ENCODE results near the gene ALLC.
"Not testable (repeated sequence)": the region's sequence is repeated elsewhere in the genome, so short reads cannot be mapped to it uniquely, and the experiment has no call there.

The ALLC gene

DNA sequence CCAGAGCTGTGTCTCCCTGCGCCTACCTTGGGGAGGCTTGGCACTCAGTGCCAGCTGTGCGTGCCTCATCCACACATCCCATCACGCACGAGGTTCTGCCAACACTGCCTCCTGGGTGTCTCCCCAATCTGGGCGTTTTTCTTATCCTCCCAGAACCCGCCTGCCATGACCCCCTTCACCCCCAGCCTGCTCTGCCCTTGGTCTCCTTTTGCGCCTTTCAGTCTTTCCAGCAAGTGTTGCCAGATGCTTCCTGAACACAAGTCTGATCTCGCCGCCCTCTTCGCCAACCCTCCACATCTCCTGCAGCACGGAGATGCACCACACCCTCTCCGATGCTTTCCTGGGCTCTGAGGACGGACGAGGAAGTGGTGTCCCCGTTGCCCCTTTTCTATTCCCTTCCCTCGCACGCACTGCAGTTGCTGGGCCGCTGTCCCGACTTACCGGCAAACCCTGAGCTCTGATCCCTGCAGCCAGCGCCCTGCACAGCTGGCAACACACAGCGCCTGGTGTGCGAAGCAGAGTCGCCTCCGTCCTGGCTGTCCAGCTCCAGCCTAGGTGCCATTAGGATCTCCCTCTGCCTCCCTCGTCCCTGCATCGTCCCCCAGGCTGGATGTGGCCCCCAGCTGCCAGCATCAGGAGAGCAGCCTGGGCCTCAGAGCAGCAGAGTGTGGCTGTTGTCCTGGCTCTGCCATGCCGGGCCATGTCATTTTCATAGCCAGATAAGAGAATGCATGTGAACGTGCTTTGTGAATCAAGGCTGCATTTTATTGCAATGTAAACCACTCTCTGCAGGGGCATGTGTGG, 22.6 kb upstream of the ALLC start:
- H2BK5ac ChIP-seq (ENCODE audit: low read depth, low read length, poor library complexity, severe bottlenecking), result no peak overlapping the region
- 83% methylated on average over 29 of the region's 29 CpGs for WGBS
- no peak overlapping the region for H3K4me3 ChIP-seq (ENCODE audit: insufficient read depth in 1 of 2, low read depth in 1 of 2, low read length in 2 of 2)
- no peak for DNase-seq
- H3K23ac ChIP-seq (ENCODE audit: low read length in 2 of 2), result no peak overlapping the region
- H2AFZ ChIP-seq (ENCODE audit: low read depth, low read length), result no peak overlapping the region
- no peak overlapping the region for H2BK120ac ChIP-seq (ENCODE audit: low read depth, low read length)
- H4K8ac ChIP-seq (ENCODE audit: low read length), result peak overlapping the region; percentile 35
- H3K79me1 ChIP-seq (replicated peaks; ENCODE audit: low read length, poor library complexity, severe bottlenecking), result no peaks in the 10 kb centered on the region
- H4K91ac ChIP-seq (ENCODE audit: low read length), result peak overlapping the region; percentile 57
- H2AK5ac ChIP-seq (ENCODE audit: low read length, severe bottlenecking), result no peak overlapping the region
- peak overlapping the region; percentile 8 to 18 for H2BK12ac ChIP-seq (ENCODE audit: low read length in 2 of 2)
- peak overlapping the region in 1 of 2 experiments; percentile 47 for H3K4ac ChIP-seq (ENCODE audit: low read depth in 1 of 2, low read length in 2 of 2)
- no peak overlapping the region for H3K27ac ChIP-seq (ENCODE audit: low read length, poor library complexity, severe bottlenecking)
- H3K18ac ChIP-seq (ENCODE audit: low read depth in 1 of 2, low read length in 2 of 2), result peak overlapping the region; percentile 32 to 55
- H3K4me1 ChIP-seq (ENCODE audit: control insufficient read depth, insufficient read depth, low read depth, low read length), result no peaks in the 10 kb centered on the region
- peak overlapping the region in 1 of 2 experiments; percentile 9 for H3K14ac ChIP-seq (ENCODE audit: low read length in 2 of 2)
- H3K4me2 ChIP-seq (ENCODE audit: low read length, poor library complexity, severe bottlenecking), result no peak overlapping the region
- H3K9me3 ChIP-seq (ENCODE audit: control insufficient read depth, low read length), result no peaks in the 10 kb centered on the region
- H3K36me3 ChIP-seq (ENCODE audit: control insufficient read depth in 1 of 2, insufficient read depth in 2 of 2, low read depth in 1 of 2, low read length in 2 of 2), result no peaks in the 10 kb centered on the region
- H3K27me3 ChIP-seq (ENCODE audit: control insufficient read depth in 1 of 2, insufficient read depth in 1 of 2, low read length in 2 of 2), result peaks cover 0 to 33% of the 10 kb centered on the region in 2 experiments
- peak overlapping the region; percentile 16 for H2BK15ac ChIP-seq (ENCODE audit: low read depth, poor library complexity, severe bottlenecking)
- no peak overlapping the region for H3K9ac ChIP-seq (ENCODE audit: low read length)

DNA sequence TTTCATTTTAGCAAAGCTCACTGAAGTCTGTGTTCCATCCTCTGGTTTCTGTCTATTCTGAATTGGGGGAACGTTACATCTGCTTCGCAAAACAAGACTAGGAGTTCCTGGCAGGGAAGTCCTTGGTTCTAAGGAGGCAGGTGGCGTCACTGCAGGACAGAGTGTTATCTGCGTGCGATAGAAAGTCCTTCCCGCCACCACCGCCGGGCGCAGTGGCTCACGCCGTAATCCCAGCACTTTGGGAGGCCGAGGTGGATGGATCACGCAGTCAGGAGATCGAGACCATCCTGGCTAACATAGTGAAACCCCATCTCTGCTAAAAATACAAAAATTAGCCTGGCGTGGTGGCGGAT, 22.0 kb upstream of the ALLC start:
- not testable (repeated sequence) for H3K27ac ChIP-seq (ENCODE audit: low read length, poor library complexity, severe bottlenecking); H3K4me1 ChIP-seq (ENCODE audit: control insufficient read depth, insufficient read depth, low read depth, low read length); H2AFZ ChIP-seq (ENCODE audit: low read depth, low read length); H3K9ac ChIP-seq (ENCODE audit: low read length); H3K18ac ChIP-seq (ENCODE audit: low read depth in 1 of 2, low read length in 2 of 2); H2AK5ac ChIP-seq (ENCODE audit: low read length, severe bottlenecking); H3K9me3 ChIP-seq (ENCODE audit: control insufficient read depth, low read length); H4K91ac ChIP-seq (ENCODE audit: low read length); H3K36me3 ChIP-seq (ENCODE audit: control insufficient read depth in 1 of 2, insufficient read depth in 2 of 2, low read depth in 1 of 2, low read length in 2 of 2); H2BK5ac ChIP-seq (ENCODE audit: low read depth, low read length, poor library complexity, severe bottlenecking); H3K4me2 ChIP-seq (ENCODE audit: low read length, poor library complexity, severe bottlenecking); H3K4ac ChIP-seq (ENCODE audit: low read depth in 1 of 2, low read length in 2 of 2); H3K14ac ChIP-seq (ENCODE audit: low read length in 2 of 2); H2BK120ac ChIP-seq (ENCODE audit: low read depth, low read length); H3K79me1 ChIP-seq (replicated peaks; ENCODE audit: low read length, poor library complexity, severe bottlenecking); DNase-seq; H3K23ac ChIP-seq (ENCODE audit: low read length in 2 of 2); H2BK15ac ChIP-seq (ENCODE audit: low read depth, poor library complexity, severe bottlenecking); H4K8ac ChIP-seq (ENCODE audit: low read length); H3K4me3 ChIP-seq (ENCODE audit: insufficient read depth in 1 of 2, low read depth in 1 of 2, low read length in 2 of 2)
- 93% methylated on average over 15 of the region's 16 CpGs for WGBS
- Histone ChIP-seq H3K27me3 (ENCODE audit: control insufficient read depth in 1 of 2, insufficient read depth in 1 of 2, low read length in 2 of 2) (peaks cover 0 to 33% of the 10 kb centered on the region in 2 experiments), H2BK12ac (ENCODE audit: low read length in 2 of 2) (peak overlapping the region in 1 of 2 experiments; percentile 18)

DNA sequence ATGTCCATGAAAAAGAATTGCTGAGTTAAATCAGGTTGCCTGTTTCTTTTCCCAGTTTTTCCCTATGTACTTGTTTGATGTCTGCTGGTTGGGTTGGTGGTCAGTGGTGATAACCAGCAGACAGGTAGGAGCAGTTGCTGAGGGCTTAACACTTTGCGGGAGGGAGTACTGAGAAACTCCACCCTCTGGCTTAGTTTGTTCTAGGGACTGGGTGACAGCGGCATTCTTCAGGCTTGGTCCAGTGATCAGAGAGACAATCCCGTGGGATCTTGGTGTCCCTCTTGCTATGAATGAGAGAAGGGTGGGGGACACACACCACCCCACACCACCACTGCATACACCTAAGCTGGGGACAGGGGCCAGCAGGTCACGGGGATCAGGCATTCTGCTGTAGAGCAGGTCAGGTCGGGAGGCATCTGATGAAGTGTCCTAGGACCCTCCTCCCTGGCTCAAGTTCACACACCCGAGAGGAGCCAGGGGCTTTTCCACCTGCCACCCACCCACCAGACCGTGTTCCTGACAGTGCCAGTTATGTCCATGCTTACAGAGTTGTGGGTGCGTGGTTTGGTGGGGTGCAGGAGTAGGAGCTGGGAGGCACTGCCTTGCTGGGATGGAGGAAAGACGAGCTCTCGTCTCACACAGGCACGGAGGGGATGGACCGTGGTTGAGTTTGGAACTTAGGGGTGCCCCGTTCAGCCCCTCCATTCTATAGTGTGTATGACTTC, 21.3 kb upstream of the ALLC start:
- H3K14ac ChIP-seq (ENCODE audit: low read length in 2 of 2), result no peak overlapping the region
- H4K91ac ChIP-seq (ENCODE audit: low read length), result peak overlapping the region; percentile 1
- no peak overlapping the region for H3K4ac ChIP-seq (ENCODE audit: low read depth in 1 of 2, low read length in 2 of 2)
- H3K4me2 ChIP-seq (ENCODE audit: low read length, poor library complexity, severe bottlenecking), result no peak overlapping the region
- no peaks in the 10 kb centered on the region for H3K9me3 ChIP-seq (ENCODE audit: control insufficient read depth, low read length)
- H3K23ac ChIP-seq (ENCODE audit: low read length in 2 of 2), result no peak overlapping the region
- DNase-seq, result no peak
- peaks cover 0 to 38% of the 10 kb centered on the region in 2 experiments for H3K27me3 ChIP-seq (ENCODE audit: control insufficient read depth in 1 of 2, insufficient read depth in 1 of 2, low read length in 2 of 2)
- H3K36me3 ChIP-seq (ENCODE audit: control insufficient read depth in 1 of 2, insufficient read depth in 2 of 2, low read depth in 1 of 2, low read length in 2 of 2), result no peaks in the 10 kb centered on the region
- H4K8ac ChIP-seq (ENCODE audit: low read length), result no peak overlapping the region
- no peak overlapping the region for H2BK15ac ChIP-seq (ENCODE audit: low read depth, poor library complexity, severe bottlenecking)
- H3K79me1 ChIP-seq (replicated peaks; ENCODE audit: low read length, poor library complexity, severe bottlenecking), result no peaks in the 10 kb centered on the region
- no peak overlapping the region for H3K18ac ChIP-seq (ENCODE audit: low read depth in 1 of 2, low read length in 2 of 2)
- H2AFZ ChIP-seq (ENCODE audit: low read depth, low read length), result no peak overlapping the region
- no peak overlapping the region for H2BK120ac ChIP-seq (ENCODE audit: low read depth, low read length)
- H3K9ac ChIP-seq (ENCODE audit: low read length), result no peak overlapping the region
- no peak overlapping the region for H3K4me3 ChIP-seq (ENCODE audit: insufficient read depth in 1 of 2, low read depth in 1 of 2, low read length in 2 of 2)
- H2BK5ac ChIP-seq (ENCODE audit: low read depth, low read length, poor library complexity, severe bottlenecking), result no peak overlapping the region
- 93% methylated on average over 11 of the region's 13 CpGs for WGBS
- no peak overlapping the region for H2BK12ac ChIP-seq (ENCODE audit: low read length in 2 of 2)
- H3K27ac ChIP-seq (ENCODE audit: low read length, poor library complexity, severe bottlenecking), result no peak overlapping the region
- no peaks in the 10 kb centered on the region for H3K4me1 ChIP-seq (ENCODE audit: control insufficient read depth, insufficient read depth, low read depth, low read length)
- no peak overlapping the region for H2AK5ac ChIP-seq (ENCODE audit: low read length, severe bottlenecking)

DNA sequence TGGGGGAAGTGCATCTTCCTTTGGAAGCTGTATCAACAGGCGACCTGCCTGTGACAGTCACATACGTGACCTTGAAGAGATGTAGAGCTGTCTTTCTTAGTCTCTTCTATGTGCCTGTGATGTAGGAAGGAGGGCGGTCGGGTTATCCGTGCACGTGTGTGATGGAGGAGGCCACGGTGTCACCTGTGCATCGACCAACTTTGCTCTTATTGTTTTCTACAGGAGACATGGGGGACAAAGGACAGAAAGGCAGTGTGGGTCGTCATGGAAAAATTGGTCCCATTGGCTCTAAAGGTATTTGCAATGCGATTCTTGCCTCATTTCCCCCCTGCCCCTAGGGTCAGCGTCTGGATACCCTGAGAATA, 20.7 kb upstream of the ALLC start:
- DNase-seq, result no peak
- Histone ChIP-seq H2BK120ac (ENCODE audit: low read depth, low read length) (no peak overlapping the region), H2BK15ac (ENCODE audit: low read depth, poor library complexity, severe bottlenecking) (no peak overlapping the region), H3K9me3 (ENCODE audit: control insufficient read depth, low read length) (no peaks in the 10 kb centered on the region), H3K14ac (ENCODE audit: low read length in 2 of 2) (no peak overlapping the region), H3K23ac (ENCODE audit: low read length in 2 of 2) (no peak overlapping the region), H2BK12ac (ENCODE audit: low read length in 2 of 2) (no peak overlapping the region), H3K4ac (ENCODE audit: low read depth in 1 of 2, low read length in 2 of 2) (no peak overlapping the region), H3K27me3 (ENCODE audit: control insufficient read depth in 1 of 2, insufficient read depth in 1 of 2, low read length in 2 of 2) (peaks cover 4 to 38% of the 10 kb centered on the region in 2 experiments), H3K4me3 (ENCODE audit: insufficient read depth in 1 of 2, low read depth in 1 of 2, low read length in 2 of 2) (no peak overlapping the region), H3K79me1 (replicated peaks; ENCODE audit: low read length, poor library complexity, severe bottlenecking) (no peaks in the 10 kb centered on the region), H2AK5ac (ENCODE audit: low read length, severe bottlenecking) (no peak overlapping the region), H3K36me3 (ENCODE audit: control insufficient read depth in 1 of 2, insufficient read depth in 2 of 2, low read depth in 1 of 2, low read length in 2 of 2) (no peaks in the 10 kb centered on the region), H3K4me1 (ENCODE audit: control insufficient read depth, insufficient read depth, low read depth, low read length) (no peaks in the 10 kb centered on the region), H3K9ac (ENCODE audit: low read length) (no peak overlapping the region), H3K18ac (ENCODE audit: low read depth in 1 of 2, low read length in 2 of 2) (no peak overlapping the region), H3K27ac (ENCODE audit: low read length, poor library complexity, severe bottlenecking) (no peak overlapping the region), H2BK5ac (ENCODE audit: low read depth, low read length, poor library complexity, severe bottlenecking) (no peak overlapping the region), H3K4me2 (ENCODE audit: low read length, poor library complexity, severe bottlenecking) (no peak overlapping the region), H4K91ac (ENCODE audit: low read length) (peak overlapping the region; percentile 1), H4K8ac (ENCODE audit: low read length) (no peak overlapping the region), H2AFZ (ENCODE audit: low read depth, low read length) (no peak overlapping the region)
- WGBS, result 95% methylated on average over 11 of the region's 11 CpGs
